H1 (cell line): ENCODE data around the gene JDP2. TPM values are rescaled to one million over a fixed set of nuclear protein-coding genes. Genes with fewer than 3 reads are reported as not detected.

ENCODE experiments used
- CTCF ChIA-PET: fragments of 300-600 bp; sonication (Branson Sonifier 250); formaldehyde crosslinking; loops from one replicate; lab custom pipeline; 2021; ENCODE audit not compliant: partially characterized antibody; lab: Charles Lee
- POLR2A ChIA-PET: fragments of 300-600 bp; sonication (Branson Sonifier 250); formaldehyde crosslinking; loops from one replicate; lab custom pipeline; 2021; ENCODE audit warnings: inconsistent platforms; ENCODE audit not compliant: partially characterized antibody; lab: Charles Lee
- DNase-seq, 2 experiments: peaks; one replicate each; pipeline versions ENCODE4 v3.0.0 to v3.0.0-alpha.2; 2010 to 2022; ENCODE audit warnings: low spot score in 2 of 2, low read depth in 1 of 2, mixed read lengths in 1 of 2
- FAIRE-seq: peaks from 2 replicates; lab custom pipeline; 2011; peaks lifted over from hg19 to GRCh38; lab: Jason Lieb, UNC
- H2AFZ ChIP-seq: 2 replicates; pipeline ENCODE4 v1.8.1; 2012; ENCODE audit warnings: low read length, inconsistent platforms
- H2AK5ac ChIP-seq: 2 replicates; pipeline ENCODE4 v1.6.1; 2013; ENCODE audit warnings: low read depth, low read length
- H2BK120ac ChIP-seq: replicated peaks from 2 replicates; pipeline ENCODE3; 2013; ENCODE audit warnings: low read depth, low read length, inconsistent platforms
- H2BK12ac ChIP-seq: 2 replicates; pipeline ENCODE4 v1.6.1; 2013; ENCODE audit warnings: low read depth, low read length
- H2BK15ac ChIP-seq: 2 replicates; pipeline ENCODE4 v1.6.1; 2013; ENCODE audit warnings: low read length
- H2BK20ac ChIP-seq: 2 replicates; pipeline ENCODE4 v1.6.1; 2013; ENCODE audit warnings: low read length
- H2BK5ac ChIP-seq: 2 replicates; pipeline ENCODE4 v1.6.1; 2013; ENCODE audit warnings: low read depth, low read length
- H3K14ac ChIP-seq: 2 replicates; pipeline ENCODE4 v1.6.1; 2013; ENCODE audit warnings: inconsistent platforms; ENCODE audit not compliant: insufficient read length
- H3K18ac ChIP-seq: 2 replicates; pipeline ENCODE4 v1.6.1; 2013; ENCODE audit warnings: low read length; ENCODE audit errors: extremely low read depth
- H3K23ac ChIP-seq: 2 replicates; pipeline ENCODE4 v1.6.1; 2013; ENCODE audit warnings: inconsistent platforms; ENCODE audit not compliant: insufficient read length
- H3K23me2 ChIP-seq: 2 replicates; pipeline ENCODE4 v1.6.1; 2013; ENCODE audit warnings: low read depth, low read length
- H3K27ac ChIP-seq: 2 replicates; pipeline ENCODE4 v1.6.1; 2011; ENCODE audit warnings: low read depth, low read length, inconsistent platforms
- H3K27me3 ChIP-seq, 4 experiments: replicated peaks in 1 of 4; 1 replicate in 1 of 4; 2 replicates in 3 of 4; pipeline versions ENCODE4 v1.6.1 to v1.8.1; 2011 to 2013; ENCODE audit warnings: low read length in 3 of 4, mild to moderate bottlenecking in 3 of 4, inconsistent platforms in 2 of 4, mixed read lengths in 2 of 4, moderate library complexity in 1 of 4; ENCODE audit not compliant: control insufficient read depth in 3 of 4, insufficient read depth in 3 of 4; ENCODE audit errors: extremely low read depth in 1 of 4
- H3K36me3 ChIP-seq, 4 experiments: 2 replicates each; pipeline versions ENCODE4 v1.6.1 to v1.8.1; 2011 to 2013; ENCODE audit warnings: mild to moderate bottlenecking in 4 of 4, low read length in 3 of 4, moderate library complexity in 2 of 4, control low read depth in 1 of 4, inconsistent platforms in 1 of 4; ENCODE audit not compliant: insufficient read depth in 4 of 4, control insufficient read depth in 2 of 4
- H3K4ac ChIP-seq: replicated peaks from 2 replicates; pipeline ENCODE3; 2013; ENCODE audit warnings: low read length, low read depth, mixed read lengths, inconsistent platforms; ENCODE audit not compliant: insufficient read length
- H3K4me1 ChIP-seq, 4 experiments: replicated peaks in 1 of 4; 1 replicate in 1 of 4; 2 replicates in 3 of 4; pipeline versions ENCODE4 v1.6.1 to v1.8.1; 2011 to 2013; ENCODE audit warnings: low read length in 3 of 4, inconsistent platforms in 2 of 4, mixed read lengths in 1 of 4; ENCODE audit not compliant: insufficient read depth in 4 of 4, control insufficient read depth in 3 of 4
- H3K4me2 ChIP-seq, 2 experiments: 2 replicates each; pipeline versions ENCODE4 v1.6.1 to v1.8.1; 2011 to 2013; ENCODE audit warnings: low read depth in 2 of 2, low read length in 2 of 2, control low read depth in 1 of 2, inconsistent platforms in 1 of 2, mild to moderate bottlenecking in 1 of 2; ENCODE audit not compliant: insufficient read depth in 1 of 2
- H3K4me3 ChIP-seq, 4 experiments: fragments of 200-600, 300-600 bp in 1 of 4; sonication (generic), shearing (Covaris generic), sonication (Bioruptor Twin) in 1 of 4; 2 replicates each; pipeline versions ENCODE4 v1.5.1 to v1.8.1; 2011 to 2016; ENCODE audit warnings: low read length in 4 of 4, low read depth in 3 of 4, control low read depth in 2 of 4, inconsistent platforms in 2 of 4, mild to moderate bottlenecking in 2 of 4, mixed read lengths in 1 of 4, moderate library complexity in 1 of 4; ENCODE audit not compliant: insufficient read depth in 2 of 4; ENCODE audit errors: extremely low read depth in 1 of 4
- H3K56ac ChIP-seq: replicated peaks from 2 replicates; pipeline ENCODE3; 2013; ENCODE audit warnings: low read depth, mild to moderate bottlenecking, mixed read lengths, low read length, inconsistent platforms; ENCODE audit not compliant: insufficient read length
- H3K79me1 ChIP-seq: 2 replicates; pipeline ENCODE4 v1.6.1; 2013; ENCODE audit warnings: low read depth, low read length, control low read depth
- H3K79me2 ChIP-seq, 2 experiments: 2 replicates each; pipeline versions ENCODE4 v1.6.1 to v1.8.1; 2012 to 2013; ENCODE audit warnings: low read length in 2 of 2, mild to moderate bottlenecking in 2 of 2, inconsistent platforms in 1 of 2; ENCODE audit not compliant: insufficient read depth in 2 of 2, control insufficient read depth in 1 of 2
- H3K9ac ChIP-seq, 4 experiments: replicated peaks in 1 of 4; 1 replicate in 1 of 4; 2 replicates in 3 of 4; pipeline versions ENCODE4 v1.6.1 to v1.8.1; 2011 to 2013; ENCODE audit warnings: low read depth in 3 of 4, low read length in 3 of 4, control low read depth in 2 of 4, mild to moderate bottlenecking in 2 of 4, moderate library complexity in 2 of 4, inconsistent platforms in 1 of 4; ENCODE audit errors: extremely low read depth in 1 of 4
- H3K9me3 ChIP-seq, 2 experiments: 2 replicates each; pipeline versions ENCODE4 v1.6.1 to v1.8.1; 2012 to 2013; ENCODE audit warnings: mild to moderate bottlenecking in 2 of 2, moderate library complexity in 2 of 2, control low read depth in 1 of 2, inconsistent platforms in 1 of 2, low read depth in 1 of 2, low read length in 1 of 2, mixed read lengths in 1 of 2; ENCODE audit not compliant: insufficient read depth in 2 of 2
- H4K20me1 ChIP-seq, 2 experiments: replicated peaks in 1 of 2; 2 replicates each; pipeline versions ENCODE3 to v1.8.1; 2011 to 2013; ENCODE audit warnings: inconsistent platforms in 2 of 2, low read length in 2 of 2, mild to moderate bottlenecking in 1 of 2; ENCODE audit not compliant: insufficient read depth in 2 of 2, control insufficient read depth in 1 of 2
- H4K5ac ChIP-seq: 2 replicates; pipeline ENCODE4 v1.6.1; 2013; ENCODE audit warnings: low read length, low read depth, mixed read lengths, inconsistent platforms; ENCODE audit not compliant: insufficient read length
- H4K8ac ChIP-seq: 2 replicates; pipeline ENCODE4 v1.8.0; 2013; ENCODE audit warnings: mild to moderate bottlenecking, moderate library complexity, low read length, inconsistent platforms; ENCODE audit not compliant: insufficient read depth; ENCODE audit errors: extremely low read depth
- H4K91ac ChIP-seq: replicated peaks from 2 replicates; pipeline ENCODE3; 2013; ENCODE audit warnings: low read length, mixed read lengths, inconsistent platforms; ENCODE audit not compliant: insufficient read length
- CBX8 ChIP-seq: fragments of 300-800, 300-1000 bp; sonication (generic); IDR thresholded peaks from 2 replicates; pipeline ENCODE4 v1.7.1; 2016; ENCODE audit warnings: low read depth, low read length, borderline replicate concordance
- CHD2 ChIP-seq: IDR thresholded peaks from 2 replicates; pipeline ENCODE4 v1.6.1; 2012; ENCODE audit warnings: low read length, improper control_type of control experiment
- HDAC2 ChIP-seq, 2 experiments: fragments of 300-600 bp in 1 of 2; sonication (generic) in 1 of 2; IDR thresholded peaks; 2 replicates each; pipeline ENCODE4 v1.6.1; 2011 to 2012; ENCODE audit warnings: low read depth in 2 of 2, low read length in 2 of 2, mild to moderate bottlenecking in 2 of 2, moderate library complexity in 2 of 2, borderline replicate concordance in 1 of 2, inconsistent platforms in 1 of 2
- POU5F1 ChIP-seq: IDR thresholded peaks from 2 replicates; pipeline ENCODE4 v1.6.1; 2011; ENCODE audit warnings: low read depth, mild to moderate bottlenecking, low read length, moderate library complexity
- RAD21 ChIP-seq, 2 experiments: IDR thresholded peaks in 1 of 2; conservative IDR thresholded peaks in 1 of 2; 2 replicates each; pipeline ENCODE4 v1.6.1; 2011; ENCODE audit warnings: low read depth in 2 of 2, low read length in 2 of 2, improper control_type of control experiment in 1 of 2, inconsistent platforms in 1 of 2, mild to moderate bottlenecking in 1 of 2, moderate library complexity in 1 of 2
- RBBP5 ChIP-seq: IDR thresholded peaks from 2 replicates; pipeline ENCODE4 v1.7.1; 2012; ENCODE audit warnings: low read depth, mild to moderate bottlenecking, inconsistent platforms, low read length, moderate library complexity, borderline replicate concordance
- SIX5 ChIP-seq: IDR thresholded peaks from 2 replicates; pipeline ENCODE4 v1.6.1; 2011; ENCODE audit warnings: mild to moderate bottlenecking, low read depth, low read length
- SP4 ChIP-seq: IDR thresholded peaks from 2 replicates; pipeline ENCODE4 v1.6.1; 2012; ENCODE audit warnings: low read length, inconsistent platforms
- TAF1 ChIP-seq: IDR thresholded peaks from 2 replicates; pipeline ENCODE4 v1.6.1; 2011; ENCODE audit warnings: mild to moderate bottlenecking, low read depth, low read length
- TBP ChIP-seq: IDR thresholded peaks from 2 replicates; pipeline ENCODE4 v1.6.1; 2011; ENCODE audit warnings: low read depth, low read length, improper control_type of control experiment
- TCF12 ChIP-seq: IDR thresholded peaks from 2 replicates; pipeline ENCODE4 v1.6.1; 2011; ENCODE audit warnings: low read depth, mild to moderate bottlenecking, low read length
- WGBS, 2 experiments: shearing (Covaris generic) in 1 of 2; methylation state at CpG; one replicate each; pipeline versions ENCODE4 v1.1.6 to v1.1.7; 2013 to 2015; ENCODE audit warnings: low lambda C conversion rate in 2 of 2, mixed read lengths in 2 of 2, inconsistent platforms in 1 of 2, low coverage in 1 of 2, missing lambda C conversion rate in 1 of 2; ENCODE audit not compliant: insufficient replicate concordance in 2 of 2, insufficient coverage in 1 of 2, insufficient read length in 1 of 2; ENCODE audit errors: extremely low coverage in 1 of 2, missing lambda C conversion rate in 1 of 2; 5-methylcytosine and 5-hydroxymethylcytosine counted together
- polyA plus RNA-seq, 7 experiments: library from polyadenylated mRNA; depleted of rRNA in 3 of 7; stranded (reverse) in 5 of 7; unstranded in 2 of 7; fragments of >200 nt in 5 of 7; fragments of 200-250 nt in 2 of 7; gene quantifications; 1 replicate in 5 of 7; 2 replicates in 1 of 7; 4 replicates in 1 of 7; pipeline versions ENCODE4 v1.2.1 to v1.2.3, GENCODE V29; 2011 to 2013; ENCODE audit warnings: missing spikeins in 2 of 7, mixed read lengths in 2 of 7
- total RNA-seq: library from RNA; stranded (reverse); fragmentation: NEBNext Ultra II Directional; extraction: Animal tissue kit (Norgen Biotek cat#: 25700); gene quantifications from 2 replicates; pipeline ENCODE4 v1.2.1, GENCODE V29; 2021

Gene JDP2
- total and polyA plus RNA-seq, 2 of the 8 experiments (the other 6 are each of a cell fraction or from before 2014, with no cell fraction given), result 8.9 to 27.2 TPM

- Histone ChIP-seq H3K14ac (no peak overlapping the region), H2AFZ (no peak overlapping the region; the same call in 1 of the 2 replicates), H3K4ac (no peak overlapping the region), H3K9me3 (no peaks in the 10 kb centered on the region), H3K27ac (no peak overlapping the region), H4K20me1 (no peaks in the 10 kb centered on the region), H3K23me2 (no peaks in the 10 kb centered on the region), H3K4me3 (no peak overlapping the region), H3K18ac (no peak overlapping the region), H3K9ac (no peak overlapping the region), H2BK12ac (no peak overlapping the region), H3K4me2 (no peak overlapping the region), H4K91ac (no peak overlapping the region), H3K4me1 (no peaks in the 10 kb centered on the region), H3K23ac (no peak overlapping the region), H2AK5ac (no peak overlapping the region), H2BK15ac (no peak overlapping the region), H4K5ac (no peak overlapping the region), H3K36me3 (no peaks in the 10 kb centered on the region), H3K79me2 (no peaks in the 10 kb centered on the region), H4K8ac (no peak overlapping the region), H3K27me3 (no peaks in the 10 kb centered on the region; a peak in 1 of 7 replicates), H3K56ac (no peak overlapping the region), H2BK120ac (no peak overlapping the region), H3K79me1 (no peaks in the 10 kb centered on the region), H2BK20ac (no peak overlapping the region), H2BK5ac (no peak overlapping the region)
- POLR2A ChIA-PET, result no interaction called here
- WGBS, 2 experiments, result 94% methylated on average over 11 of the region's 11 CpGs; no CpG with 5 or more reads in 1 of the 2 experiments
- CTCF ChIA-PET, result interaction anchor here (0.5 to 3.7 kb wide), 6 partner anchors 9 to 195 kb away, joined by 3 to 21 read pairs (median 4); no protein-coding TSS in a partner anchor
- no peak for FAIRE-seq
- DNase-seq, result peak in 1 of 2 experiments; percentile 23
- TF ChIP-seq TBP (no peak), TCF12 (no peak), CHD2 (no peak), SIX5 (no peak), RAD21 (IDR thresholded peaks at IDR 0.05 in 1 of 2, conservative IDR thresholded peaks at IDR 0.05 in 1 of 2; ENCODE audit: low read depth in 2 of 2, low read length in 2 of 2) (no peak), HDAC2 (IDR thresholded peaks at IDR 0.05; ENCODE audit: borderline replicate concordance in 1 of 2, low read depth in 2 of 2, low read length in 2 of 2) (no peak), RBBP5 (no peak), CBX8 (no peak), POU5F1 (no peak), TAF1 (no peak), SP4 (no peak)
These were observed 69.9 kb downstream of the JDP2 start for GRCh38 chr14:75497701-75498100.
